ENCODE results near the gene ESPN. TPM values are rescaled to one million over a fixed set of nuclear protein-coding genes. Genes with fewer than 3 reads are reported as not detected.

ESPN gene
- total and polyA plus RNA-seq, 2 of the 8 experiments (the other 6 are each of a cell fraction or from before 2014, with no cell fraction given) = 5.2 to 16.3 TPM

- ChIA-PET POLR2A (ENCODE audit: partially characterized antibody) (interaction anchor here (0.9 to 5.9 kb wide), 16 partner anchors 8 to 187 kb away, joined by 3 to 29 read pairs (median 4); partner anchors contain the start of genes HES2 and RNF207), CTCF (ENCODE audit: partially characterized antibody) (interaction anchor here (1.0 to 58.4 kb wide), 8 partner anchors 9 to 48 kb away, joined by 3 to 1769 read pairs (median 9); no protein-coding TSS in a partner anchor)
- Histone ChIP-seq H3K27ac (ENCODE audit: low read depth, low read length) (no peak overlapping the region; the same call in 1 of the 2 replicates), H3K4ac (replicated peaks; ENCODE audit: insufficient read length, low read depth, low read length) (no peak overlapping the region), H4K8ac (ENCODE audit: extremely low read depth, insufficient read depth, low read length) (peak overlapping the region; percentile 94), H3K56ac (replicated peaks; ENCODE audit: insufficient read length, low read depth, low read length) (no peak overlapping the region), H3K27me3 (replicated peaks in 1 of 4; ENCODE audit: control insufficient read depth in 3 of 4, extremely low read depth in 1 of 4, insufficient read depth in 3 of 4, low read length in 3 of 4) (peaks cover 0 to 3% (median 0%) of the 10 kb centered on the region in 4 experiments; a peak in 3 of 7 replicates), H3K36me3 (ENCODE audit: control insufficient read depth in 2 of 4, insufficient read depth in 4 of 4, low read length in 3 of 4) (no peaks in the 10 kb centered on the region), H2BK20ac (ENCODE audit: low read length) (no peak overlapping the region), H3K4me2 (ENCODE audit: insufficient read depth in 1 of 2, low read depth in 2 of 2, low read length in 2 of 2) (peak overlapping the region; percentile 70 to 80), H2BK12ac (ENCODE audit: low read depth, low read length) (no peak overlapping the region), H2BK15ac (ENCODE audit: low read length) (no peak overlapping the region), H2BK120ac (replicated peaks; ENCODE audit: low read depth, low read length) (no peak overlapping the region), H3K4me3 (ENCODE audit: extremely low read depth in 1 of 4, insufficient read depth in 2 of 4, low read depth in 3 of 4, low read length in 4 of 4) (peak overlapping the region; percentile 66 to 91 (median 72)), H2AK5ac (ENCODE audit: low read depth, low read length) (no peak overlapping the region), H3K14ac (ENCODE audit: insufficient read length) (no peak overlapping the region), H3K4me1 (replicated peaks in 1 of 4; ENCODE audit: control insufficient read depth in 3 of 4, insufficient read depth in 4 of 4, low read length in 3 of 4) (peaks cover 0 to 11% (median 9%) of the 10 kb centered on the region in 4 experiments; a peak in 5 of 7 replicates), H3K79me1 (ENCODE audit: low read depth, low read length) (peaks cover 12% of the 10 kb centered on the region), H3K79me2 (ENCODE audit: control insufficient read depth in 1 of 2, insufficient read depth in 2 of 2, low read length in 2 of 2) (peaks cover 0 to 38% of the 10 kb centered on the region in 2 experiments; a peak in 3 of 4 replicates), H3K23me2 (ENCODE audit: low read depth, low read length) (peaks cover 4% of the 10 kb centered on the region; the same call in 1 of the 2 replicates), H3K9me3 (ENCODE audit: insufficient read depth in 2 of 2, low read depth in 1 of 2, low read length in 1 of 2) (no peaks in the 10 kb centered on the region; a peak in 1 of 4 replicates), H2AFZ (ENCODE audit: low read length) (no peak overlapping the region), H2BK5ac (ENCODE audit: low read depth, low read length) (no peak overlapping the region), H3K23ac (ENCODE audit: insufficient read length) (no peak overlapping the region), H4K20me1 (replicated peaks in 1 of 2; ENCODE audit: control insufficient read depth in 1 of 2, insufficient read depth in 2 of 2, low read length in 2 of 2) (peaks cover 4 to 9% of the 10 kb centered on the region in 2 experiments), H3K18ac (ENCODE audit: extremely low read depth, low read length) (no peak overlapping the region; the same call in 1 of the 2 replicates), H3K9ac (replicated peaks in 1 of 4; ENCODE audit: extremely low read depth in 1 of 4, low read depth in 3 of 4, low read length in 3 of 4) (peak overlapping the region; percentile 42 to 87 (median 62); a peak in 6 of 7 replicates), H4K91ac (replicated peaks; ENCODE audit: insufficient read length, low read length) (no peak overlapping the region), H4K5ac (ENCODE audit: insufficient read length, low read depth, low read length) (no peak overlapping the region)
- DNase-seq (ENCODE audit: low read depth in 1 of 2, low spot score in 2 of 2) (no peak), FAIRE-seq (no peak)
- WGBS, 2 experiments (ENCODE audit: extremely low coverage in 1 of 2, insufficient coverage in 1 of 2, insufficient read length in 1 of 2, insufficient replicate concordance in 2 of 2, low coverage in 1 of 2, low lambda C conversion rate in 2 of 2, missing lambda C conversion rate in 1 of 2) = 0% methylated on average over 44 of the region's 83 CpGs; no CpG with 5 or more reads in 1 of the 2 experiments
- no peak for TF ChIP-seq NANOG (IDR thresholded peaks at IDR 0.05; ENCODE audit: insufficient read depth, low read depth, low read length, poor library complexity, severe bottlenecking)
- no peak for TF ChIP-seq KDM5A (IDR thresholded peaks at IDR 0.05; ENCODE audit: low read length)
- TF ChIP-seq RBBP5 (IDR thresholded peaks at IDR 0.05; ENCODE audit: borderline replicate concordance, low read depth, low read length) = no peak
- no peak for TF ChIP-seq BRCA1 (IDR thresholded peaks at IDR 0.05; ENCODE audit: low read depth, low read length)
- TF ChIP-seq EGR1 (IDR thresholded peaks at IDR 0.05; ENCODE audit: borderline replicate concordance, low read depth, low read length) = no peak
- TF ChIP-seq RAD21 (IDR thresholded peaks at IDR 0.05 in 1 of 2, conservative IDR thresholded peaks at IDR 0.05 in 1 of 2; ENCODE audit: low read depth in 2 of 2, low read length in 2 of 2) = no peak
- peak; percentile 50; the same call in 1 of the 2 replicates for TF ChIP-seq TBP (IDR thresholded peaks at IDR 0.05; ENCODE audit: low read depth, low read length)
- TF ChIP-seq CEBPB (IDR thresholded peaks at IDR 0.05; ENCODE audit: low read depth, low read length) = no peak
- no peak for TF ChIP-seq JUN (IDR thresholded peaks at IDR 0.05; ENCODE audit: low read depth, low read length)
- no peak for TF ChIP-seq MAX (IDR thresholded peaks at IDR 0.05)
- no peak for TF ChIP-seq MAFK (IDR thresholded peaks at IDR 0.05; ENCODE audit: low read depth, low read length)
- TF ChIP-seq SRF (IDR thresholded peaks at IDR 0.05; ENCODE audit: low read depth, low read length) = no peak
- TF ChIP-seq CREB1 (IDR thresholded peaks at IDR 0.05) = peak; percentile 62
Measured at GRCh38 chr1:6392809-6393399, 31.7 kb upstream of the ESPN start.

Data from H1 (cell line).